CD4-positive, CD25-positive, alpha-beta regulatory T cell (primary cell): Measurements from ENCODE around the gene LIPM. TPM values are rescaled to one million over a fixed set of nuclear protein-coding genes. Genes with fewer than 3 reads are reported as not detected.
"Not testable (repeated sequence)": the region's sequence is repeated elsewhere in the genome, so short reads cannot be mapped to it uniquely, and the experiment has no call there.

ENCODE experiments used
- ATAC-seq, 2 donors: fragments of 150-1000 bp; cut with Tn5 transposase; one replicate each; pipeline ENCODE4 v1.10.0; 2021; ENCODE audit warnings: low read depth in 2 of 2, moderate number of reproducible peaks in 2 of 2, moderate library complexity in 1 of 2
- DNase-seq, 3 donors: peaks; one replicate each; pipeline versions ENCODE4 v3.0.0 to v3.0.0-alpha.2; 2012 to 2022; ENCODE audit warnings: mixed read lengths in 1 of 3
- H3K27ac ChIP-seq: one replicate; pipeline ENCODE4 v1.7.0; 2013; ENCODE audit warnings: mild to moderate bottlenecking, low read length; ENCODE audit not compliant: insufficient read depth, poor library complexity, severe bottlenecking
- H3K27me3 ChIP-seq: one replicate; pipeline ENCODE4 v1.7.0; 2013; ENCODE audit warnings: low read length; ENCODE audit not compliant: control insufficient read depth, insufficient read depth
- H3K36me3 ChIP-seq: one replicate; pipeline ENCODE4 v1.7.0; 2013; ENCODE audit warnings: mild to moderate bottlenecking, low read length, moderate library complexity; ENCODE audit not compliant: control insufficient read depth, insufficient read depth
- H3K4me1 ChIP-seq: 2 replicates; pipeline ENCODE4 v1.7.0; 2013; ENCODE audit warnings: mild to moderate bottlenecking, low read length; ENCODE audit not compliant: insufficient read depth, control insufficient read depth, poor library complexity, severe bottlenecking
- H3K4me3 ChIP-seq: one replicate; pipeline ENCODE4 v1.7.0; 2013; ENCODE audit warnings: low read depth, mild to moderate bottlenecking, low read length, moderate library complexity
- H3K9me3 ChIP-seq, 2 experiments: 1 replicate in 1 of 2; 2 replicates in 1 of 2; pipeline ENCODE4 v1.7.0; 2013; ENCODE audit warnings: low read length in 2 of 2, mild to moderate bottlenecking in 1 of 2, moderate library complexity in 1 of 2; ENCODE audit not compliant: control insufficient read depth in 2 of 2
- H3K27ac Mint-ChIP-seq, 3 donors: one replicate each; pipeline ENCODE4 v1.8.0; 2020 to 2022; ENCODE audit warnings: mild to moderate bottlenecking in 3 of 3, mixed read lengths in 3 of 3, moderate library complexity in 2 of 3
- H3K27me3 Mint-ChIP-seq: one replicate; pipeline ENCODE4 v1.8.0; 2022; ENCODE audit warnings: mild to moderate bottlenecking, mixed read lengths
- H3K36me3 Mint-ChIP-seq: one replicate; pipeline ENCODE4 v1.8.0; 2020; ENCODE audit warnings: mixed read lengths
- H3K4me1 Mint-ChIP-seq, 4 donors: one replicate each; pipeline ENCODE4 v1.8.0; 2020 to 2022; ENCODE audit warnings: mixed read lengths in 4 of 4, mild to moderate bottlenecking in 1 of 4
- H3K4me3 Mint-ChIP-seq, 4 donors: one replicate each; pipeline ENCODE4 v1.8.0; 2020 to 2022; ENCODE audit warnings: mild to moderate bottlenecking in 4 of 4, mixed read lengths in 4 of 4, moderate library complexity in 3 of 4
- H3K9me3 Mint-ChIP-seq, 7 donors: one replicate each; pipeline ENCODE4 v1.8.0; 2020 to 2022; ENCODE audit warnings: mixed read lengths in 7 of 7, mild to moderate bottlenecking in 3 of 7, moderate library complexity in 2 of 7
- polyA plus RNA-seq, 4 donors: library from polyadenylated mRNA; unstranded; fragments of 300-500 nt; fragmentation: Illumina TruSeq; gene quantifications; one replicate each; pipeline ENCODE4 v1.2.3, GENCODE V29; 2021
- total RNA-seq: library from RNA; stranded (reverse); gene quantifications from one replicate; pipeline ENCODE4 v1.2.3, GENCODE V29; 2022

LIPM gene
- total and polyA plus RNA-seq, 5 donors from 2014 or later = not detected

- H3K4me3 ChIP-seq = no peak overlapping the region
- no peaks in the 10 kb centered on the region for H3K36me3 ChIP-seq
- ATAC-seq (no peak), DNase-seq (no peak)
- H3K4me1 ChIP-seq = peaks cover 53% of the 10 kb centered on the region
- no peak overlapping the region for H3K27ac ChIP-seq
- Mint-ChIP-seq H3K36me3 (no peaks in the 10 kb centered on the region), H3K27me3 (no peaks in the 10 kb centered on the region), H3K9me3 (no peaks in the 10 kb centered on the region), H3K4me3 (peak overlapping the region in 2 of 4 donors; percentile 7 to 39), H3K4me1 (peaks cover 20 to 52% (median 37%) of the 10 kb centered on the region in 4 donors), H3K27ac (peak overlapping the region in 2 of 3 donors; percentile 73 to 85)
- H3K27me3 ChIP-seq = no peaks in the 10 kb centered on the region
- no peaks in the 10 kb centered on the region for H3K9me3 ChIP-seq
Observed at GRCh38 chr10:88833156-88833555, 30.6 kb downstream of the LIPM start.

- ATAC-seq = peak in 1 of 2 donors; percentile 22
- H3K4me1 Mint-ChIP-seq = peaks cover 20 to 46% (median 34%) of the 10 kb centered on the region in 4 donors
- peaks cover 53% of the 10 kb centered on the region for H3K4me1 ChIP-seq
Observed at GRCh38 chr10:88833723-88834122, 31.2 kb downstream of the LIPM start.

DNA sequence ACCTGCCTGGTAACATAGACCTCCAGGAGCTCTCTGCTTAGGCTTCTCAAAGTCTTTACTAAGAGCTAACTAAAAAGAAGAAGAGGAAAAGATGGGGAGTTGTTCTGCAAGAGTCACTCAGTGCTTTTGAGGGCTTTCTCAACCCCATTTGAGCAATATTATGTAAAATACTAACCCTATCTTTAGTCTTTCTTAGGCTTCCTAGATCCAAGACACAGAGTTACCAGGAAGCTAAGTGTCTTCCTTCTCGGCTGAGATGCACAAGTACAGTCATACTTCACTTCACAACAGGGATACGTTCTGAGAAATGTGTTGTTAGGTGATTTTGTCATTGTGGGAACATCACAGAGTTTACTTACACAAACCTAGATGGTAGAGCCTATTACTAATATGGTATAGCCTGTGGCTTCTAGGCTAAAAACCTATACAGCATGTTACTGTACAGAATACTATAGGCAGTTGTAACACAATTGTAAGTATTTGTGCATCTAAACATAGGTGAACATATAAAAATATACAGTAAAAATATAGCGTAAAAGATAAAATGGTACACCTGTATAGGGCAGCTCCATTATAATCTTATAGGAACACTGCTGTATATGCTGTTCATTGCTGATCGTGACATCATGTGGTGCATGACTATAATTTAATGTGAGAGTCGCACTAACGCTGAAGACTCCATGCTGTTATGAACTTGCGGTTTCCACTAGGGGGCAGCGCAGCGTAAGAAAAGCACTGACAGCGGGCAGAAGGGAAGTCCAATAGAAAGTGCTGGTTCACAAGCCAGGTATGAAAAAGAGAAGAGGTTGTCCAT, 32.8 kb downstream of the LIPM start:
- H3K9me3 ChIP-seq = no peaks in the 10 kb centered on the region
- no peaks in the 10 kb centered on the region for H3K27me3 Mint-ChIP-seq
- H3K27ac Mint-ChIP-seq = no peak overlapping the region
- H3K4me3 Mint-ChIP-seq = no peak overlapping the region
- H3K27ac ChIP-seq = peak overlapping the region; percentile 18
- H3K4me1 ChIP-seq = peaks cover 48% of the 10 kb centered on the region
- DNase-seq (peak; percentile 75 to 94 (median 86)), ATAC-seq (peak; percentile 85 to 87)
- H3K36me3 Mint-ChIP-seq = no peaks in the 10 kb centered on the region
- no peak overlapping the region for H3K4me3 ChIP-seq
- H3K4me1 Mint-ChIP-seq = peaks cover 20 to 34% (median 29%) of the 10 kb centered on the region in 4 donors
- no peaks in the 10 kb centered on the region for H3K9me3 Mint-ChIP-seq
- H3K27me3 ChIP-seq = no peaks in the 10 kb centered on the region
- H3K36me3 ChIP-seq = no peaks in the 10 kb centered on the region

More at GRCh38 chr10:88833723-88834122, 31.2 kb downstream of the LIPM start:
- Histone ChIP-seq H3K4me3 (peak overlapping the region; percentile 29), H3K27me3 (no peaks in the 10 kb centered on the region), H3K9me3 (no peaks in the 10 kb centered on the region), H3K27ac (peak overlapping the region; percentile 26), H3K36me3 (no peaks in the 10 kb centered on the region)
- Mint-ChIP-seq H3K4me3 (peak overlapping the region in 2 of 4 donors; percentile 5 to 39), H3K9me3 (no peaks in the 10 kb centered on the region), H3K27ac (peak overlapping the region; percentile 70 to 85 (median 73)), H3K27me3 (no peaks in the 10 kb centered on the region), H3K36me3 (no peaks in the 10 kb centered on the region)
- DNase-seq = peak in 1 of 3 donors; percentile 73

DNA sequence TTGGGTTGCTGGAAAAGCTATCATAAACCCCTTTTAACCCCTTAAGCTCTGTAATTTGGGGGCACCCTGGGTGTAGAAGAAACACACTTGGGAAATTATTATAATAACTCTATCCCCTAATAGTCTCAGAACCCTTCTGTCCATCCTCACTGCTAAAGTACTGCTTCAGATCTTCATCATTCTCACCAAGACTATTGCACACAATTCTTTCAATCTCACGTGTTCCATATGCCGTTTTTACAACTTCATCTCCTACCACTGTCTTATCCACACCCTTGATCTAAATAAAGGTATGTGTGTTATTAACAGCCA, 33.3 kb downstream of the LIPM start:
- ATAC-seq = no peak
- Histone ChIP-seq H3K4me3 (no peak overlapping the region), H3K36me3 (no peaks in the 10 kb centered on the region), H3K27ac (no peak overlapping the region), H3K27me3 (no peaks in the 10 kb centered on the region), H3K4me1 (peaks cover 43% of the 10 kb centered on the region), H3K9me3 (no peaks in the 10 kb centered on the region)
- no peaks in the 10 kb centered on the region for H3K9me3 Mint-ChIP-seq
- DNase-seq = no peak
- H3K27ac Mint-ChIP-seq = no peak overlapping the region
- no peaks in the 10 kb centered on the region for H3K27me3 Mint-ChIP-seq
- no peaks in the 10 kb centered on the region for H3K36me3 Mint-ChIP-seq
- H3K4me3 Mint-ChIP-seq = no peak overlapping the region
- peaks cover 16 to 29% (median 25%) of the 10 kb centered on the region in 4 donors for H3K4me1 Mint-ChIP-seq

DNA sequence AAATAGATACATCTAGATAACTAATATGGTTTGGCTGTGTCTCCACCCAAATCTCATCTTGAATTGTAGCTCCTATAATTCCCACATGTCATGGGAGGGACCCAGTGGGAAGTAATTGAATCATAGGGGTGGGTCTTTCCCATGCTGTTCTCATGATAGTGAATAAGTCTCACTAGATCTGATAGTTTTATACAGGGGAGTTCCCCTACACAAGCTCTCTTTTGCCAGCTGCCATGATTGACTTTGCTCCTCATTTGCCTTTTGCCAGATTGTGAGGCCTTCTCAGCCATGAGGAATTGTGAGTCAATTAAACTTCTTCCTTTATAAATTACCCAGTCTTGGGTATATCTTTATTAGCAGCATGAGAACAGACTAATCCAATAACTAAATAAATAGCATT, 35.1 kb downstream of the LIPM start:
- H3K9me3 Mint-ChIP-seq, H3K27ac Mint-ChIP-seq, H3K9me3 ChIP-seq, H3K36me3 Mint-ChIP-seq, DNase-seq, H3K27me3 Mint-ChIP-seq, H3K27ac ChIP-seq, ATAC-seq, H3K27me3 ChIP-seq, H3K4me3 ChIP-seq, H3K4me3 Mint-ChIP-seq, H3K36me3 ChIP-seq: not testable (repeated sequence)
- peaks cover 27% of the 10 kb centered on the region for H3K4me1 ChIP-seq
- peaks cover 5 to 24% (median 15%) of the 10 kb centered on the region in 4 donors for H3K4me1 Mint-ChIP-seq

GRCh38 chr10:88838766-88839350, 36.3 kb downstream of the LIPM start:
- ATAC-seq (no peak), DNase-seq (no peak)
- Mint-ChIP-seq H3K9me3 (no peaks in the 10 kb centered on the region), H3K4me1 (peaks cover under 1 to 11% (median 3%) of the 10 kb centered on the region in 4 donors), H3K27me3 (no peaks in the 10 kb centered on the region), H3K27ac (no peak overlapping the region), H3K36me3 (no peaks in the 10 kb centered on the region), H3K4me3 (peak overlapping the region in 1 of 4 donors; percentile 77)
- no peaks in the 10 kb centered on the region for H3K36me3 ChIP-seq
- H3K27me3 ChIP-seq = no peaks in the 10 kb centered on the region
- H3K27ac ChIP-seq = no peak overlapping the region
- no peak overlapping the region for H3K4me3 ChIP-seq
- H3K4me1 ChIP-seq = peaks cover 15% of the 10 kb centered on the region
- H3K9me3 ChIP-seq = no peaks in the 10 kb centered on the region

- H3K27ac ChIP-seq = no peak overlapping the region
Observed at GRCh38 chr10:88840104-88840503, 37.6 kb downstream of the LIPM start.

More at GRCh38 chr10:88840104-88840503, 37.6 kb downstream of the LIPM start:
- DNase-seq = no peak
- Histone ChIP-seq H3K36me3 (no peaks in the 10 kb centered on the region), H3K4me1 (peaks cover 9% of the 10 kb centered on the region), H3K4me3 (no peak overlapping the region), H3K27me3 (no peaks in the 10 kb centered on the region), H3K9me3 (no peaks in the 10 kb centered on the region)
- peaks cover 0 to 10% (median 2%) of the 10 kb centered on the region in 4 donors for H3K4me1 Mint-ChIP-seq
- no peak overlapping the region for H3K27ac Mint-ChIP-seq
- H3K9me3 Mint-ChIP-seq = no peaks in the 10 kb centered on the region
- H3K27me3 Mint-ChIP-seq = no peaks in the 10 kb centered on the region
- no peak for ATAC-seq
- H3K4me3 Mint-ChIP-seq = no peak overlapping the region
- H3K36me3 Mint-ChIP-seq = no peaks in the 10 kb centered on the region
